ENCODE measurements around the gene BICRA.

DNA sequence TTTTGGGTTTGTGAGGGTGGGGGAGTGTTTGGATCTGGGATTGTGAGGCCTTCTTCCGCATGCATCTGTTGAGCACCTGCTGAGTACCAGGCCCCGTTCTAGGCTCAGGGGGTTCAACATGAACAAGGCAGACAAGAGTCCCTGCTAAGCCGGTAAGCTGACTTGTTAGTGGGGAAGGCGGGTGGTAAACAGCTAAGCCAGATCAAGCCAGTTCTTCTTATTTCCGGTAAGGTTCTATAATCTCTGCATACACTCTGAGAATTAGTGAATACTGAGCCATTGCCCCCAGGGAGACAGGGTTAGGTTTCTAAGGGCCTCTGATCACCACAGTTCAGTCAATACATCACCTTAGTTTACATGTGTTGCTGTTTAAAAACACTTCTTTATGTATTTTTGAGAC, 94.4 kb downstream of the BICRA start:
- TF ChIP-seq POLR2AphosphoS5 (IDR thresholded peaks at IDR 0.05; ENCODE audit: borderline replicate concordance, low read depth, low read length) = no peak
- TF ChIP-seq EZH2 (IDR thresholded peaks at IDR 0.05) = no peak
- TF ChIP-seq FOXP2 (optimal IDR thresholded peaks at IDR 0.05; ENCODE audit: control extremely low read depth, extremely low read length, insufficient read depth) = no peak

All from SK-N-MC (cell line).